Uterus (tissue), 4 donors: ENCODE data around the gene EPN1. TPM values are rescaled to one million over a fixed set of nuclear protein-coding genes. Genes with fewer than 3 reads are reported as not detected.

Experiments
- DNase-seq, 2 donors: peaks; one replicate each; pipeline ENCODE4 v3.0.0-alpha.2; 2019 to 2020
- H3K27ac ChIP-seq, 2 donors: fragments of 200-600 bp; sonication (generic); 1 replicate in 1 of 2; 2 replicates in 1 of 2; pipeline ENCODE4 v1.5.1; 2016 to 2018
- H3K27me3 ChIP-seq, 2 donors: fragments of 200-600 bp; sonication (generic); one replicate each; pipeline ENCODE4 v1.5.1; 2018 to 2019; ENCODE audit warnings: control low read depth in 1 of 2
- H3K36me3 ChIP-seq, 2 donors: fragments of 200-600 bp; sonication (generic); one replicate each; pipeline ENCODE4 v1.5.1; 2019; ENCODE audit warnings: control low read depth in 1 of 2
- H3K4me1 ChIP-seq, 2 donors: fragments of 200-600 bp; sonication (generic); one replicate each; pipeline ENCODE4 v1.5.1; 2018 to 2019; ENCODE audit warnings: control low read depth in 1 of 2
- H3K4me3 ChIP-seq, 2 donors: fragments of 200-600 bp; sonication (generic); 1 replicate in 1 of 2; 2 replicates in 1 of 2; pipeline ENCODE4 v1.5.1; 2018 to 2019; ENCODE audit warnings: mild to moderate bottlenecking in 1 of 2
- H3K9me3 ChIP-seq, 2 donors: fragments of 200-600 bp; sonication (generic); one replicate each; pipeline ENCODE4 v1.5.1; 2019; ENCODE audit warnings: control low read depth in 1 of 2
- CTCF ChIP-seq, 4 experiments: fragments of 200-600 bp in 2 of 4; fragments of 450-650 bp in 2 of 4; sonication (generic) in 2 of 4; IDR thresholded peaks; one replicate each; pipeline ENCODE4 v1.5.1; 2016 to 2019; ENCODE audit warnings: antibody characterized with exemption in 4 of 4, mild to moderate bottlenecking in 2 of 4, moderate library complexity in 1 of 4
- POLR2A ChIP-seq, 2 donors: fragments of 450-650 bp; IDR thresholded peaks; one replicate each; pipeline ENCODE4 v1.6.1; 2016; ENCODE audit warnings: antibody characterized with exemption in 2 of 2, mild to moderate bottlenecking in 1 of 2, moderate library complexity in 1 of 2
- intact Hi-C: fragments of 100-400 bp; cut with DNase I; formaldehyde crosslinking; loops from one replicate; pipeline ENCODE4 v1.15.1; 2023; ENCODE audit warnings: low total_unique reads
- total RNA-seq, 4 donors: library from RNA; depleted of rRNA in 3 of 4; stranded (reverse); fragments of >200 nt in 3 of 4; gene quantifications; one replicate each; pipeline versions ENCODE4 v1.1.0 to v1.2.4, GENCODE V29; 2014 to 2023
- donor health status: DM: yes; HTN: yes; CAD: no.

EPN1 gene
- total RNA-seq, 4 donors from 2014 or later: 27.9 to 88.4 (median 51.7) TPM

- H3K27me3 ChIP-seq: no peaks in the 10 kb centered on the region
- intact Hi-C loops: no loop called here
- peaks cover 0 to 7% of the 10 kb centered on the region in 2 donors for H3K4me1 ChIP-seq
- H3K36me3 ChIP-seq: no peaks in the 10 kb centered on the region
- H3K9me3 ChIP-seq: no peaks in the 10 kb centered on the region
- H3K4me3 ChIP-seq: no peak overlapping the region
- H3K27ac ChIP-seq: no peak overlapping the region
- DNase-seq: no peak
- TF ChIP-seq CTCF (IDR thresholded peaks at IDR 0.05) (no peak), POLR2A (IDR thresholded peaks at IDR 0.05) (no peak)
Observed at GRCh38 chr19:55670280-55671053, 4.6 kb upstream of the EPN1 start.

- no peaks in the 10 kb centered on the region for H3K9me3 ChIP-seq
- H3K36me3 ChIP-seq: no peaks in the 10 kb centered on the region
- no peak for DNase-seq
- TF ChIP-seq POLR2A (IDR thresholded peaks at IDR 0.05) (no peak), CTCF (IDR thresholded peaks at IDR 0.05) (no peak)
- no peak overlapping the region for H3K4me3 ChIP-seq
- H3K27me3 ChIP-seq: no peaks in the 10 kb centered on the region
- H3K4me1 ChIP-seq: peaks cover 0 to 7% of the 10 kb centered on the region in 2 donors
- intact Hi-C loops: no loop called here
- no peak overlapping the region for H3K27ac ChIP-seq
Observed at GRCh38 chr19:55671054-55671378, 4.0 kb upstream of the EPN1 start.

- intact Hi-C loops: no loop called here
- H3K9me3 ChIP-seq: no peaks in the 10 kb centered on the region
Observed at GRCh38 chr19:55672418-55672817, 2.6 kb upstream of the EPN1 start.

GRCh38 chr19:55673465-55673864 lies 1.6 kb upstream of the EPN1 start:
- Histone ChIP-seq H3K4me3 (no peak overlapping the region), H3K9me3 (no peaks in the 10 kb centered on the region), H3K27me3 (no peaks in the 10 kb centered on the region), H3K27ac (no peak overlapping the region), H3K36me3 (no peaks in the 10 kb centered on the region), H3K4me1 (peaks cover 7 to 21% of the 10 kb centered on the region in 2 donors)
- TF ChIP-seq CTCF (IDR thresholded peaks at IDR 0.05) (no peak), POLR2A (IDR thresholded peaks at IDR 0.05) (no peak)
- intact Hi-C loops: no loop called here
- DNase-seq: no peak

More at GRCh38 chr19:55672418-55672817, 2.6 kb upstream of the EPN1 start:
- TF ChIP-seq CTCF (IDR thresholded peaks at IDR 0.05) (no peak), POLR2A (IDR thresholded peaks at IDR 0.05) (no peak)
- Histone ChIP-seq H3K36me3 (no peaks in the 10 kb centered on the region), H3K4me3 (no peak overlapping the region), H3K27ac (no peak overlapping the region), H3K4me1 (peaks cover 7 to 13% of the 10 kb centered on the region in 2 donors), H3K27me3 (no peaks in the 10 kb centered on the region)
- DNase-seq: no peak

GRCh38 chr19:55673889-55674288 lies 1.1 kb upstream of the EPN1 start:
- intact Hi-C loops: no loop called here
- no peak for TF ChIP-seq CTCF (IDR thresholded peaks at IDR 0.05)
- no peak for TF ChIP-seq POLR2A (IDR thresholded peaks at IDR 0.05)
- Histone ChIP-seq H3K36me3 (no peaks in the 10 kb centered on the region), H3K4me3 (no peak overlapping the region), H3K4me1 (peaks cover 7 to 21% of the 10 kb centered on the region in 2 donors), H3K27me3 (no peaks in the 10 kb centered on the region), H3K9me3 (no peaks in the 10 kb centered on the region), H3K27ac (no peak overlapping the region)
- no peak for DNase-seq
